Neural progenitor cell (in vitro differentiated cells): ENCODE measurements around the gene PEX10.

Source experiments
- EZH2 ChIP-seq: fragments of 200-600 bp; sonication (generic); IDR thresholded peaks from 2 replicates; pipeline ENCODE4 v1.6.1; 2017; ENCODE audit warnings: antibody characterized with exemption, mild to moderate bottlenecking, moderate library complexity
- TF ChIP-seq, protein P1 (sequence below): fragments of 200-600 bp; sonication (generic); IDR thresholded peaks from 2 replicates; pipeline ENCODE4 v1.5.1; 2017; ENCODE audit warnings: antibody characterized with exemption, mild to moderate bottlenecking

GRCh38 chr1:2385606-2386280 is 26.6 kb downstream of the PEX10 start:
- TF ChIP-seq, protein P1, sequence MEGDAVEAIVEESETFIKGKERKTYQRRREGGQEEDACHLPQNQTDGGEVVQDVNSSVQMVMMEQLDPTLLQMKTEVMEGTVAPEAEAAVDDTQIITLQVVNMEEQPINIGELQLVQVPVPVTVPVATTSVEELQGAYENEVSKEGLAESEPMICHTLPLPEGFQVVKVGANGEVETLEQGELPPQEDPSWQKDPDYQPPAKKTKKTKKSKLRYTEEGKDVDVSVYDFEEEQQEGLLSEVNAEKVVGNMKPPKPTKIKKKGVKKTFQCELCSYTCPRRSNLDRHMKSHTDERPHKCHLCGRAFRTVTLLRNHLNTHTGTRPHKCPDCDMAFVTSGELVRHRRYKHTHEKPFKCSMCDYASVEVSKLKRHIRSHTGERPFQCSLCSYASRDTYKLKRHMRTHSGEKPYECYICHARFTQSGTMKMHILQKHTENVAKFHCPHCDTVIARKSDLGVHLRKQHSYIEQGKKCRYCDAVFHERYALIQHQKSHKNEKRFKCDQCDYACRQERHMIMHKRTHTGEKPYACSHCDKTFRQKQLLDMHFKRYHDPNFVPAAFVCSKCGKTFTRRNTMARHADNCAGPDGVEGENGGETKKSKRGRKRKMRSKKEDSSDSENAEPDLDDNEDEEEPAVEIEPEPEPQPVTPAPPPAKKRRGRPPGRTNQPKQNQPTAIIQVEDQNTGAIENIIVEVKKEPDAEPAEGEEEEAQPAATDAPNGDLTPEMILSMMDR = no peak
- TF ChIP-seq EZH2 = no peak
